Type B pancreatic cell (in vitro differentiated cells): ENCODE data around the gene HLA-A. TPM values are rescaled to one million over a fixed set of nuclear protein-coding genes. Genes with fewer than 3 reads are reported as not detected.
A peak's percentile ranks its signal among the peaks of the same experiment; 100 is the strongest.

ENCODE experiments used
- DNase-seq: peaks from one replicate; pipeline ENCODE4 v3.0.0; 2021; ENCODE audit warnings: mixed read lengths; ENCODE audit not compliant: unreplicated experiment; ENCODE audit errors: extremely low spot score
- H3K27ac Mint-ChIP-seq: 2 replicates; pipeline ENCODE4 v1.8.0; 2021; ENCODE audit warnings: mild to moderate bottlenecking, mixed read lengths
- H3K27me3 Mint-ChIP-seq: 2 replicates; pipeline ENCODE4 v1.8.0; 2021; ENCODE audit warnings: mixed read lengths
- H3K36me3 Mint-ChIP-seq: 2 replicates; pipeline ENCODE4 v1.8.0; 2021; ENCODE audit warnings: mixed read lengths
- H3K4me1 Mint-ChIP-seq: one replicate; pipeline ENCODE4 v1.8.0; 2021; ENCODE audit warnings: mixed read lengths; ENCODE audit not compliant: unreplicated experiment
- H3K4me3 Mint-ChIP-seq: 2 replicates; pipeline ENCODE4 v1.8.0; 2021; ENCODE audit warnings: mild to moderate bottlenecking, mixed read lengths
- H3K9me3 Mint-ChIP-seq: 2 replicates; pipeline ENCODE4 v1.8.0; 2021; ENCODE audit warnings: mixed read lengths
- total RNA-seq: library from RNA; stranded (reverse); gene quantifications from 2 replicates; pipeline ENCODE4 v1.2.1, GENCODE V29; 2021; ENCODE audit warnings: low replicate concordance
- TF ChIP-seq, protein P1 (sequence below): fragments of 200-600 bp; sonication (generic); conservative IDR thresholded peaks from 2 replicates; pipeline ENCODE4 v1.5.0; 2021; ENCODE audit warnings: antibody characterized with exemption, mild to moderate bottlenecking

HLA-A gene
- total RNA-seq, 1 donor from 2014 or later, result 183 TPM

DNA sequence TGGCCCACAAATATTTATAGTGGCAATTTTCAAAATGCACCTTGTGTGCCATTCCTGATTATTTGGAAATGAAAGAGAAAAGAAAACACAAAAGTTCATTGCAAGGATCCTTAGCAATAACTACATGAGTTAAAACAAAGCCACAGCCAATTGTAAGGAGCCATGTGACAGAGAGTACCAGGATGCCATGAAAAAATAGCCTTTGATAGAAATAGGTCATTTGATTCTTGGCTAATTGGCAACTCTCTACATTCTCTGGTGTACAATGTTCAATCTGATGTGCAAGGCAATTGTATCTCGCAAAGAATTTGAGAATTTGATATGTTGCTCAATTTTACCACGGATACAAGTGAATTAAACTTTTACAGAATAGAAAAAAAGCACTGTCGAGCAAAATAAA is 9.6 kb downstream of the HLA-A start:
- TF ChIP-seq, protein P1, sequence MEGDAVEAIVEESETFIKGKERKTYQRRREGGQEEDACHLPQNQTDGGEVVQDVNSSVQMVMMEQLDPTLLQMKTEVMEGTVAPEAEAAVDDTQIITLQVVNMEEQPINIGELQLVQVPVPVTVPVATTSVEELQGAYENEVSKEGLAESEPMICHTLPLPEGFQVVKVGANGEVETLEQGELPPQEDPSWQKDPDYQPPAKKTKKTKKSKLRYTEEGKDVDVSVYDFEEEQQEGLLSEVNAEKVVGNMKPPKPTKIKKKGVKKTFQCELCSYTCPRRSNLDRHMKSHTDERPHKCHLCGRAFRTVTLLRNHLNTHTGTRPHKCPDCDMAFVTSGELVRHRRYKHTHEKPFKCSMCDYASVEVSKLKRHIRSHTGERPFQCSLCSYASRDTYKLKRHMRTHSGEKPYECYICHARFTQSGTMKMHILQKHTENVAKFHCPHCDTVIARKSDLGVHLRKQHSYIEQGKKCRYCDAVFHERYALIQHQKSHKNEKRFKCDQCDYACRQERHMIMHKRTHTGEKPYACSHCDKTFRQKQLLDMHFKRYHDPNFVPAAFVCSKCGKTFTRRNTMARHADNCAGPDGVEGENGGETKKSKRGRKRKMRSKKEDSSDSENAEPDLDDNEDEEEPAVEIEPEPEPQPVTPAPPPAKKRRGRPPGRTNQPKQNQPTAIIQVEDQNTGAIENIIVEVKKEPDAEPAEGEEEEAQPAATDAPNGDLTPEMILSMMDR, result no peak
- no peaks in the 10 kb centered on the region for H3K9me3 Mint-ChIP-seq
- no peak overlapping the region for H3K27ac Mint-ChIP-seq
- H3K27me3 Mint-ChIP-seq, result peaks cover 3% of the 10 kb centered on the region
- DNase-seq, result no peak
- H3K4me1 Mint-ChIP-seq, result no peaks in the 10 kb centered on the region
- no peak overlapping the region for H3K4me3 Mint-ChIP-seq
- H3K36me3 Mint-ChIP-seq, result no peaks in the 10 kb centered on the region

DNA sequence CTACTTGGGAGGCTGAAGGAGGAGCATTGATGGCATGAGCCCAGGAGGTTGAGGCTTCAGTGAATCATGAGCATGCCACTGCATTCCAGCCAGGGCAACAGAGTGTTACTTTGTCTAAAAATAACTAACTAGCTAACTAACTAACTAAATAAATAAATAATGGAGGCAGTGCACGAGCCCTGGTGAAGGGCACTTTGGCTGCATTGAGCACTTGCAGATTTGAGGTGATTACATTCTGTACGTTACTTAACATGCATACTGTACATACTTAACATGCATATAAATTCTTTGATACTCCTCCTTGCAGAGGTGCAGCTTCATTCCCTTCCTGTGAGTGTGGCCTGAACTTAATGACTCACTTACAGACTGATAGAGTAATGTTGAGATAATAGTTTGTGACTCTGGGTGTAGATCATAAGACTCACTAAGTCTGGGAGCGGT is 10.7 kb downstream of the HLA-A start:
- H3K9me3 Mint-ChIP-seq, result no peaks in the 10 kb centered on the region
- no peaks in the 10 kb centered on the region for H3K4me1 Mint-ChIP-seq
- peaks cover 3% of the 10 kb centered on the region for H3K27me3 Mint-ChIP-seq
- H3K27ac Mint-ChIP-seq, result peak overlapping the region; percentile 25
- no peak overlapping the region for H3K4me3 Mint-ChIP-seq
- no peak for DNase-seq
- TF ChIP-seq, protein P1, result no peak
- no peaks in the 10 kb centered on the region for H3K36me3 Mint-ChIP-seq

DNA sequence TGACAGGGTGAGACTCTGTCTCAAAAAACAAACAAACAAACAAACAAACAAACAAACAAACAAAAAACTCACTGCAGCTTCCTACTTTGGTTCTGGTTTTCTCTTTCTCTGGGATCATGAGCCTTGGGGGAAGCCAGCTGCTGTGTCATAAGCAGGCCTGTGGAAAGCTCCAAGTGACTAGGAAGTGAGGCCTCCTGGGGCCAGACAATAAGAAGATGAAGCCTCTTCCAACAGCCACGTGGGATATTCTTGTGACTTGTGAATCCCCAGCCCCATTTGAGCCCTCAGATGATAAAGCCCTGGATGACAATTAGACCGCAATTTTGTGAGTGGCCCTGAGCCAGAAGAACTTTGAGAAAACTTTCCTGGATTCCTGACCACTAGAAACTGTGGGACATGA is 11.4 kb downstream of the HLA-A start:
- no peak for DNase-seq
- Mint-ChIP-seq H3K27ac (no peak overlapping the region), H3K9me3 (no peaks in the 10 kb centered on the region), H3K36me3 (no peaks in the 10 kb centered on the region), H3K4me3 (no peak overlapping the region), H3K4me1 (no peaks in the 10 kb centered on the region), H3K27me3 (peaks cover 3% of the 10 kb centered on the region)
- TF ChIP-seq, protein P1, result no peak

DNA sequence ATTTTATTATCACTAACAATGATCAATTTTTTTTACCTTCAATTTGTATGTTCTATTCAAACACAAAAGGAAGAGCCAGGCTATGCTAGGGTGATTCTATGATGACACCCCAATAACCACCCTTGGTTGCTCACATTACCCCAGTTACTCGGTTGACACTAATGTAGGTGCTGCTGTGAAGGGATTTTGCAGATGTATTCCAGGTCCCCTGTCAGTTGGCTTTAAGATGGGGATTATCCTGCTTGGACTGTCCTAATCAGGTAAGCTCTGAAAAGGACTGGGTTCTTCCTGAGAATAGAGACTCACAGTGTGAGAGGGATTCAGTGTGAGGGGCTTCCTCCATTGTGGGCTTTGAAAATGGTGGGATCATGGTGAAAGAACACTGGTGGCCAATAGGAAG is 11.9 kb downstream of the HLA-A start:
- no peaks in the 10 kb centered on the region for H3K36me3 Mint-ChIP-seq
- H3K4me1 Mint-ChIP-seq, result no peaks in the 10 kb centered on the region
- H3K27ac Mint-ChIP-seq, result no peak overlapping the region
- no peak overlapping the region for H3K4me3 Mint-ChIP-seq
- peaks cover 3% of the 10 kb centered on the region for H3K27me3 Mint-ChIP-seq
- TF ChIP-seq, protein P1, result no peak
- DNase-seq, result no peak
- no peaks in the 10 kb centered on the region for H3K9me3 Mint-ChIP-seq

DNA sequence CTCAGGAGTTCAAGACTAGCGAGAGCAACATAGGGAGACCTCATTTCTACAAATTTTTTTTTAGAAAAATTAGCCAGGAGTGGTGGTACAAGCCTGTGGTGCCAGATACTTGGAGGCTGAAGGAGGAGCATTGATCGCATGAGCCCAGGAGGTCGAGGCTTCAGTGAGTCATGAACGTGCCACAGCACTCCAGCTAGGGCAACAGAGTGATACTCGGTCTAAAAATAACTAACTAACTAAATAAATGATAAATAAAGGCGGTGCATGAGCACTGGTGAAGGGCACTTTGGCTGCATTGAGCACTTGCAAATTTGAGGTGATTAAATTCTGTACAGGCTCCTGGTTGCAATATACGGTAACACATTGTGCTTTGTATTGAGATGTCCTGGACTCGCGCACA is 13.5 kb downstream of the HLA-A start:
- TF ChIP-seq, protein P1, result no peak
- Mint-ChIP-seq H3K9me3 (no peaks in the 10 kb centered on the region), H3K27me3 (no peaks in the 10 kb centered on the region), H3K36me3 (no peaks in the 10 kb centered on the region), H3K4me1 (no peaks in the 10 kb centered on the region), H3K4me3 (no peak overlapping the region), H3K27ac (no peak overlapping the region)
- no peak for DNase-seq

GRCh38 chr6:29956518-29956917 is 14.2 kb downstream of the HLA-A start:
- H3K4me3 Mint-ChIP-seq, result no peak overlapping the region
- TF ChIP-seq, protein P1, result no peak
- no peak for DNase-seq
- no peak overlapping the region for H3K27ac Mint-ChIP-seq
- no peaks in the 10 kb centered on the region for H3K4me1 Mint-ChIP-seq
- no peaks in the 10 kb centered on the region for H3K27me3 Mint-ChIP-seq
- H3K9me3 Mint-ChIP-seq, result no peaks in the 10 kb centered on the region
- H3K36me3 Mint-ChIP-seq, result no peaks in the 10 kb centered on the region
